IgD-negative memory B cell (primary cell): ENCODE measurements around the gene EPB41. TPM values are rescaled to one million over a fixed set of nuclear protein-coding genes. Genes with fewer than 3 reads are reported as not detected.

Source experiments
- H3K27ac Mint-ChIP-seq, 3 donors: one replicate each; pipeline ENCODE4 v1.8.0; 2020 to 2022; ENCODE audit warnings: mild to moderate bottlenecking in 3 of 3, mixed read lengths in 3 of 3, moderate library complexity in 1 of 3
- H3K27me3 Mint-ChIP-seq: one replicate; pipeline ENCODE4 v1.8.0; 2021; ENCODE audit warnings: mixed read lengths
- H3K36me3 Mint-ChIP-seq: one replicate; pipeline ENCODE4 v1.8.0; 2020; ENCODE audit warnings: mild to moderate bottlenecking, mixed read lengths
- H3K4me1 Mint-ChIP-seq, 3 donors: one replicate each; pipeline ENCODE4 v1.8.0; 2020 to 2022; ENCODE audit warnings: mixed read lengths in 3 of 3, mild to moderate bottlenecking in 1 of 3
- H3K4me3 Mint-ChIP-seq, 4 donors: one replicate each; pipeline ENCODE4 v1.8.0; 2020 to 2022; ENCODE audit warnings: mild to moderate bottlenecking in 4 of 4, mixed read lengths in 4 of 4, moderate library complexity in 3 of 4
- H3K9me3 Mint-ChIP-seq, 3 donors: one replicate each; pipeline ENCODE4 v1.8.0; 2020 to 2021; ENCODE audit warnings: mixed read lengths in 3 of 3, mild to moderate bottlenecking in 1 of 3
- polyA plus RNA-seq: library from polyadenylated mRNA; unstranded; fragments of 300-500 nt; fragmentation: Illumina TruSeq; gene quantifications from one replicate; pipeline ENCODE4 v1.2.3, GENCODE V29; 2021

The EPB41 gene
- polyA plus RNA-seq, 1 donor from 2014 or later = 78.9 TPM

- Mint-ChIP-seq H3K27me3 (no peaks in the 10 kb centered on the region), H3K27ac (peak overlapping the region; percentile 80 to 96 (median 95)), H3K36me3 (no peaks in the 10 kb centered on the region), H3K4me3 (peak overlapping the region; percentile 85 to 98 (median 94)), H3K9me3 (no peaks in the 10 kb centered on the region), H3K4me1 (peaks cover 30 to 45% (median 40%) of the 10 kb centered on the region in 3 donors)
Measured at GRCh38 chr1:28886731-28887418, 27.5 kb upstream of the EPB41 start.

- Mint-ChIP-seq H3K36me3 (no peaks in the 10 kb centered on the region), H3K27ac (peak overlapping the region; percentile 91 to 97 (median 92)), H3K4me1 (peaks cover 30 to 43% (median 35%) of the 10 kb centered on the region in 3 donors), H3K4me3 (peak overlapping the region; percentile 89 to 98 (median 94)), H3K27me3 (no peaks in the 10 kb centered on the region), H3K9me3 (no peaks in the 10 kb centered on the region)
Measured at GRCh38 chr1:28887419-28887834, 26.9 kb upstream of the EPB41 start.

GRCh38 chr1:28887835-28888682 lies 26.3 kb upstream of the EPB41 start:
- peak overlapping the region; percentile 89 to 95 (median 94) for H3K4me3 Mint-ChIP-seq
- peak overlapping the region; percentile 91 to 97 (median 92) for H3K27ac Mint-ChIP-seq
- H3K36me3 Mint-ChIP-seq = no peaks in the 10 kb centered on the region
- H3K27me3 Mint-ChIP-seq = no peaks in the 10 kb centered on the region
- H3K4me1 Mint-ChIP-seq = peaks cover 30 to 43% (median 35%) of the 10 kb centered on the region in 3 donors
- no peaks in the 10 kb centered on the region for H3K9me3 Mint-ChIP-seq

GRCh38 chr1:28888915-28889314 lies 25.5 kb upstream of the EPB41 start:
- Mint-ChIP-seq H3K36me3 (no peaks in the 10 kb centered on the region), H3K4me3 (peak overlapping the region; percentile 69 to 76 (median 70)), H3K4me1 (peaks cover 30 to 44% (median 33%) of the 10 kb centered on the region in 3 donors), H3K27me3 (no peaks in the 10 kb centered on the region), H3K9me3 (no peaks in the 10 kb centered on the region), H3K27ac (peak overlapping the region in 2 of 3 donors; percentile 68 to 72)

- Mint-ChIP-seq H3K4me3 (peak overlapping the region; percentile 69 to 76 (median 70)), H3K4me1 (peaks cover 28 to 45% (median 33%) of the 10 kb centered on the region in 3 donors)
Measured at GRCh38 chr1:28889357-28889756, 25.0 kb upstream of the EPB41 start.

GRCh38 chr1:28890435-28890834 lies 23.9 kb upstream of the EPB41 start:
- H3K4me1 Mint-ChIP-seq = peaks cover 18 to 35% (median 24%) of the 10 kb centered on the region in 3 donors
- H3K9me3 Mint-ChIP-seq = no peaks in the 10 kb centered on the region
- H3K27me3 Mint-ChIP-seq = no peaks in the 10 kb centered on the region
- H3K4me3 Mint-ChIP-seq = peak overlapping the region in 1 of 4 donors; percentile 66
- no peaks in the 10 kb centered on the region for H3K36me3 Mint-ChIP-seq
- no peak overlapping the region for H3K27ac Mint-ChIP-seq

More at GRCh38 chr1:28889357-28889756, 25.0 kb upstream of the EPB41 start:
- Mint-ChIP-seq H3K9me3 (no peaks in the 10 kb centered on the region), H3K27ac (peak overlapping the region in 2 of 3 donors; percentile 68 to 72), H3K27me3 (no peaks in the 10 kb centered on the region), H3K36me3 (no peaks in the 10 kb centered on the region)

- Mint-ChIP-seq H3K27ac (no peak overlapping the region), H3K36me3 (no peaks in the 10 kb centered on the region), H3K4me1 (peaks cover 14 to 31% (median 21%) of the 10 kb centered on the region in 3 donors), H3K9me3 (no peaks in the 10 kb centered on the region), H3K27me3 (no peaks in the 10 kb centered on the region), H3K4me3 (no peak overlapping the region)
Measured at GRCh38 chr1:28890836-28891235, 23.5 kb upstream of the EPB41 start.

GRCh38 chr1:28891256-28891655 lies 23.1 kb upstream of the EPB41 start:
- peaks cover 9 to 29% (median 18%) of the 10 kb centered on the region in 3 donors for H3K4me1 Mint-ChIP-seq
- no peaks in the 10 kb centered on the region for H3K27me3 Mint-ChIP-seq
- peaks cover 2% of the 10 kb centered on the region for H3K36me3 Mint-ChIP-seq
- H3K27ac Mint-ChIP-seq = no peak overlapping the region
- H3K9me3 Mint-ChIP-seq = no peaks in the 10 kb centered on the region
- H3K4me3 Mint-ChIP-seq = no peak overlapping the region

- Mint-ChIP-seq H3K4me1 (peaks cover 10 to 37% (median 23%) of the 10 kb centered on the region in 3 donors), H3K36me3 (peaks cover 4% of the 10 kb centered on the region), H3K4me3 (peak overlapping the region in 1 of 4 donors; percentile 19), H3K9me3 (no peaks in the 10 kb centered on the region), H3K27me3 (no peaks in the 10 kb centered on the region), H3K27ac (peak overlapping the region in 2 of 3 donors; percentile 32 to 59)
Measured at GRCh38 chr1:28893403-28894102, 20.8 kb upstream of the EPB41 start.

- H3K27ac Mint-ChIP-seq = no peak overlapping the region
- no peaks in the 10 kb centered on the region for H3K9me3 Mint-ChIP-seq
- no peaks in the 10 kb centered on the region for H3K27me3 Mint-ChIP-seq
- H3K4me3 Mint-ChIP-seq = no peak overlapping the region
- H3K36me3 Mint-ChIP-seq = peaks cover 4% of the 10 kb centered on the region
- H3K4me1 Mint-ChIP-seq = peaks cover 23 to 41% (median 24%) of the 10 kb centered on the region in 3 donors
Measured at GRCh38 chr1:28894785-28895184, 19.6 kb upstream of the EPB41 start.

GRCh38 chr1:28895896-28896608 lies 18.3 kb upstream of the EPB41 start:
- peaks cover 23 to 43% (median 26%) of the 10 kb centered on the region in 3 donors for H3K4me1 Mint-ChIP-seq
- H3K4me3 Mint-ChIP-seq = peak overlapping the region in 1 of 4 donors; percentile 39
- H3K27ac Mint-ChIP-seq = peak overlapping the region in 1 of 3 donors; percentile 80
- no peaks in the 10 kb centered on the region for H3K27me3 Mint-ChIP-seq
- peaks cover 4% of the 10 kb centered on the region for H3K36me3 Mint-ChIP-seq
- H3K9me3 Mint-ChIP-seq = no peaks in the 10 kb centered on the region

GRCh38 chr1:28896609-28896986 lies 17.8 kb upstream of the EPB41 start:
- peak overlapping the region in 1 of 3 donors; percentile 80 for H3K27ac Mint-ChIP-seq
- H3K9me3 Mint-ChIP-seq = no peaks in the 10 kb centered on the region
- H3K4me3 Mint-ChIP-seq = no peak overlapping the region
- peaks cover 4% of the 10 kb centered on the region for H3K36me3 Mint-ChIP-seq
- H3K27me3 Mint-ChIP-seq = no peaks in the 10 kb centered on the region
- peaks cover 23 to 41% (median 26%) of the 10 kb centered on the region in 3 donors for H3K4me1 Mint-ChIP-seq

GRCh38 chr1:28897789-28898188 lies 16.6 kb upstream of the EPB41 start:
- H3K27me3 Mint-ChIP-seq = no peaks in the 10 kb centered on the region
- H3K27ac Mint-ChIP-seq = peak overlapping the region in 1 of 3 donors; percentile 83
- peaks cover 26 to 45% (median 33%) of the 10 kb centered on the region in 3 donors for H3K4me1 Mint-ChIP-seq
- H3K4me3 Mint-ChIP-seq = no peak overlapping the region
- no peaks in the 10 kb centered on the region for H3K9me3 Mint-ChIP-seq
- peaks cover 4% of the 10 kb centered on the region for H3K36me3 Mint-ChIP-seq

GRCh38 chr1:28898405-28898881 lies 15.9 kb upstream of the EPB41 start:
- H3K4me3 Mint-ChIP-seq = no peak overlapping the region
- no peaks in the 10 kb centered on the region for H3K9me3 Mint-ChIP-seq
- H3K36me3 Mint-ChIP-seq = peaks cover 4% of the 10 kb centered on the region
- peaks cover 26 to 46% (median 36%) of the 10 kb centered on the region in 3 donors for H3K4me1 Mint-ChIP-seq
- peak overlapping the region in 1 of 3 donors; percentile 83 for H3K27ac Mint-ChIP-seq
- no peaks in the 10 kb centered on the region for H3K27me3 Mint-ChIP-seq
